Cortex of kidney (tissue), 1 donor: ENCODE measurements around the gene C20orf202.
"Not testable (repeated sequence)": the region's sequence is repeated elsewhere in the genome, so short reads cannot be mapped to it uniquely, and the experiment has no call there.

ENCODE experiments used
- DNase-seq: peaks from one replicate; lab custom pipeline; 2025; lab: John Stamatoyannopoulos, UW

The C20orf202 gene

GRCh38 chr20:1247689-1248088 is 44.4 kb downstream of the C20orf202 start:
- no peak for DNase-seq

- DNase-seq = not testable (repeated sequence)
These were observed 47.0 kb downstream of the C20orf202 start for GRCh38 chr20:1250282-1250681.

DNA sequence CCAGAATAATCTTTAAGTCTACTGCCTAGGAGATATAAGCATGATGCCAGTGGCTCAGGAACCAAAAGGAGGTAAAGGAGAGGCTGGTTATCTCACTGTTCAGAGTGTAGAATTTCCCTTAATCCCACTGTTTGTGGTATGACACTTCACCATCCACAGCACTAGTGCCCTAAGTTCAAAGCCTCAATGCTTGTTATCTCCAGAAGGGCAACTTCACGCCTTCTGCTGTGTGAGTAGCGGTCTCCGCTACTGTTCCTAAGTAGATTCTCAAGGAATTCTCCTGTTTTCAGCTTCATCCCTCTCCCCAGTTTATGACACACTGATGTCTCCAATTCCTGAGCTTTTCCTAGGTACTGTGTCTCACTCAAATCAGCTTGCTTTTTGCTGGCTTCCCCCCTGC is 49.2 kb downstream of the C20orf202 start:
- no peak for DNase-seq

DNA sequence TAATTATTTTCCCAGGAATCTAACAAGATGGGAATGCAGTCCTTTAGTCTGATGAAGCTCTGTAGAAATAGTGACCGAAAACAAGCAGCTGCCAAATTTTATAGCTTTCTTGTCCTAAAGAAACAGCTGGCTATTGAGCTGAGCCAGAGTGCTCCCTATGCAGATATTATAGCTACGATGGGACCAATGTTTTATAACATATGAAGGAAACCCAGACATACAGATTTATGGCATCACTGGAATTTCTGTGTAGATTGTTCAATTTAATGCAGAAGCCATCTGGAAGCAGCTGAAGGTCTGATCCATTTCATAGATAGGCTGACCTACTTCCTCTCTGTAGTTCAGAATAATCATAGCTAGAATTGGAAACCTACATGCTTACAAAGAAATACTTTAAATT is 51.0 kb downstream of the C20orf202 start:
- DNase-seq = no peak

DNA sequence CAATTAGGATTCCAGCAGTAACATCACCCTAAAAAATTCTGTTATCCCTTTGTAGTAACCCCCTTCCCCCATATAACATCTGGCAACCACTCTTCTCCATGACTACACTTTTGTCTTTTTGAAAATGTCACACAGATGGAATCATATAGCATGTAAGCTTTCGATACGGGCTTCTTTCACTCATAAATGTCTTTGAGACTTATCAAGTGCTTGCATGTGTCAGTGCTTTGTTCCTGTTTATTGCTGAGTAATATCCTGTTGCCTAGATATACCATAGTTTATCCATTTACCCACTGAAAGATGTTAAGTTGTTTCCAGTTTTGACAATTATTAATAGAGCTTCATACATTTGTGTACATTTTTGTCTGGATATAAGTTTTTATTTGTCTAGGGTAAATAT is 52.4 kb downstream of the C20orf202 start:
- no peak for DNase-seq
